ENCODE data around the gene TTC9C. TPM values are rescaled to one million over a fixed set of nuclear protein-coding genes. Genes with fewer than 3 reads are reported as not detected.

TTC9C gene, protein sequence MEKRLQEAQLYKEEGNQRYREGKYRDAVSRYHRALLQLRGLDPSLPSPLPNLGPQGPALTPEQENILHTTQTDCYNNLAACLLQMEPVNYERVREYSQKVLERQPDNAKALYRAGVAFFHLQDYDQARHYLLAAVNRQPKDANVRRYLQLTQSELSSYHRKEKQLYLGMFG
- total RNA-seq (10 to 100 TPM in 9 of 10 donors, 1 to 10 TPM in 1; 9.4 to 16.2 (median 12.9) TPM), polyA plus RNA-seq (10 to 100 TPM; 20.3 to 20.8 TPM)
- long read RNA-seq, donor 1, partial matches to known transcripts = 2 of 7 reads
- long read RNA-seq, donor 1, other reads (novel, unspliced or antisense) = 1 of 7 reads
- long read RNA-seq, donor 2, partial matches to known transcripts = 1 of 4 reads
- long read RNA-seq, donor 2, other reads (novel, unspliced or antisense) = 1 of 4 reads
- long read RNA-seq, donor 3, partial matches to known transcripts = 0 of 4 reads
- long read RNA-seq, donor 3, other reads (novel, unspliced or antisense) = 1 of 4 reads

DNA sequence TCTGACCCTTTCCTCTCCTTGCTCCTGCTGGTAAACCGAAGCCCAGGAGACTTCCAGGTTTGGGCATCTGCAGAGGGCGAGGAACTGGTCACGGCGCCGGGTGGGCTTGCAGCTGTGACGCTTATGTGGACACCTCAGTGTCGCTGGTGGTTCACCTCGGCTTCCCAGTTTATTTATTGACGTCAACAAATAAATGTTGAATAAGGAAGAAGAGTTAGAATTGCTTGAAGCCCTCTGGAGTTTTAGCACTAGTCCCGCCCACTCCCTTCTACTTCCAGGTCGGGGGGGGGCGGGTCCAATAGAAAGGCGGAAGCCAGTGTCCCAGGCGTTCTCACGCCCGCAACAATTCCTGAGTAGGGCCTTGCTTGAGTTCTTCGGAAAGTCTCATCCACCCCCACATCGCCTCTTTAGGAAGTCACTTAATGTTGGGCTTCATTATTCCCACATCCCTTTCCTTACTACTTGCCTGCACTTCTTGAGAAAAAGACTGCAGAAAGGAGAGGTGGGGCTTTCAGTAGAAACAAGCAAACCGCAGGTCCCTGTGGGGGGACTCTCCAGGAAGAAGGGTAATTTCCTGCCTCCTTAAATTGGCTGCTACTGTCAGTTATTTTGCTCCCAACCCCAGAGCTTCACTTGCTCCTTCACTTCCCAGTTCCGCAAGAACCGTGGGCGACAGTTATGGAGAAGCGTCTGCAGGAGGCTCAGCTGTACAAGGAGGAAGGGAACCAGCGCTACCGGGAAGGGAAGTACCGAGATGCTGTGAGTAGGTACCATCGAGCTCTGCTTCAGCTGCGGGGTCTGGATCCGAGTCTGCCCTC lies at the start of gene TTC9C:
Gene TTC9C (plus strand): TSS at position 316 of the 818 bp plus-strand sequence. CDS start 363 bp downstream, at position 679.
- TF ChIP-seq, protein P1, sequence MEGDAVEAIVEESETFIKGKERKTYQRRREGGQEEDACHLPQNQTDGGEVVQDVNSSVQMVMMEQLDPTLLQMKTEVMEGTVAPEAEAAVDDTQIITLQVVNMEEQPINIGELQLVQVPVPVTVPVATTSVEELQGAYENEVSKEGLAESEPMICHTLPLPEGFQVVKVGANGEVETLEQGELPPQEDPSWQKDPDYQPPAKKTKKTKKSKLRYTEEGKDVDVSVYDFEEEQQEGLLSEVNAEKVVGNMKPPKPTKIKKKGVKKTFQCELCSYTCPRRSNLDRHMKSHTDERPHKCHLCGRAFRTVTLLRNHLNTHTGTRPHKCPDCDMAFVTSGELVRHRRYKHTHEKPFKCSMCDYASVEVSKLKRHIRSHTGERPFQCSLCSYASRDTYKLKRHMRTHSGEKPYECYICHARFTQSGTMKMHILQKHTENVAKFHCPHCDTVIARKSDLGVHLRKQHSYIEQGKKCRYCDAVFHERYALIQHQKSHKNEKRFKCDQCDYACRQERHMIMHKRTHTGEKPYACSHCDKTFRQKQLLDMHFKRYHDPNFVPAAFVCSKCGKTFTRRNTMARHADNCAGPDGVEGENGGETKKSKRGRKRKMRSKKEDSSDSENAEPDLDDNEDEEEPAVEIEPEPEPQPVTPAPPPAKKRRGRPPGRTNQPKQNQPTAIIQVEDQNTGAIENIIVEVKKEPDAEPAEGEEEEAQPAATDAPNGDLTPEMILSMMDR (IDR thresholded peaks at IDR 0.05) = no peak
- Histone ChIP-seq H3K9me3 (no peaks in the 10 kb centered on the region), H3K4me3 (peak within 1 kb of the TSS; percentile 63 to 98 (median 89)), H3K27ac (peak within 1 kb of the TSS; percentile 87 to 99 (median 93)), H3K4me1 (peaks cover 12 to 71% (median 54%) of the 10 kb centered on the region in 9 donors), H3K27me3 (no peaks in the 10 kb centered on the region), H3K36me3 (peaks cover 0 to 47% (median 19%) of the 10 kb centered on the region in 9 donors)
- intact Hi-C loops (cut with DNase I) = loop anchor here in 5 of 10 donors (2.0 to 5.0 kb wide), 4 partner anchors 24 to 114 kb away; partner anchors contain the start of genes TAF6L (in 2 of the 5) and NXF1 (in 1 of the 5)
- 0% methylated on average over 29 of the region's 29 CpGs for WGBS, 2 donors
- DNase-seq (peak; percentile 79 to 92), ATAC-seq (peak; percentile 57 to 86 (median 77))

DNA sequence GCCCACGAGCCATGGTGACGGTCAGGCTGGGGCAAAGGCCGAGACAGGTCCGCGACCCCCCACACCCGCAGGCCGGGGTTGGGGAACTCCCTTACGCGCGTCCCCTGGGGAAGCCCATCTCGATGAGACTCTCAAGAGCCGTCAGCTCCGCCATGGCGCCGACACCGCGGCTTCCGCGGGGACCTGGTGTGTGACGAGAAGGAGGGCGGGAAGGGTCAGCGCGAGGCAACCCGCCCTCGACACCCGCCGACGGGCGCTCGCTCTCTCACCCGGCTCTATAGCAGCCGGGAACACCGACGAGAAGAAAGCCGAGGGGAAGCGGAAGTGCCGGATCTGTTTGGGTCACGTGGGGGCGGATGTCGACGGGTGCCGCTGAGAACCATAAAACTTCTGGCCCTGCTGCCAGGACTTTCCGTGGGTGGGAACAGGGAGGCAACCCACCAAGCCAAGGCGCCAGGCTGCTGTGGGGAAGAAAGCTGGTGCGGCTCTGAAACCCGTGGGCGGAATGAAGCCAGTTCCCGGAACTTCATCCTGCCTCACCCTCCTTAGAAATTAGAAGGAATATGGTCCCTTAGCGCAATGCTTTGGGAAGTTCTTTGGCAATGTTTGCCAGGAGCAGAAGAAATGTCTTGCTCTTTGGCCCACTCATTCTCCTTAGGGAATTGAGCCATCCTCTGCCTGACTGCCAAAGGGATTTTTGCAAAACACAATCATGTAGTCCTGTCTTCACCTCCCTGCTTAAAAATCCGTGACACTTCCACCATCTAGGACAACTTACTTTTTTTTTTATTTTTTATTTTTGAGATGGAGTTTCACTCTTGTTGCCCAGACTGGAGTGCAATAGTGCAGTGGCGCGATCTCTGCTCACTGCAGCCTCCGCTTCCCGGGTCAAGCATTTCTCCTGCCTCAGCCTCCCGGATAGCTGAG lies 49.3 kb upstream of the TTC9C start, which contains the start of gene UBXN1:
Gene UBXN1 (minus strand): TSS at position 304 of the 927 bp plus-strand sequence. CDS start 150 bp downstream, at position 154.
- H3K36me3 ChIP-seq = peaks cover 0 to 42% (median 17%) of the 10 kb centered on the region in 9 donors
- intact Hi-C loops (cut with DNase I) = no loop called here
- peak within 1 kb of the TSS; percentile 68 to 100 (median 94) for H3K4me3 ChIP-seq
- TF ChIP-seq, protein P1 (IDR thresholded peaks at IDR 0.05) = no peak
- ATAC-seq (peak; percentile 90 to 93 (median 93)), DNase-seq (peak; percentile 88 to 94)
- H3K27ac ChIP-seq = peak within 1 kb of the TSS; percentile 55 to 97 (median 92)
- no peaks in the 10 kb centered on the region for H3K9me3 ChIP-seq
- WGBS, 2 donors = 4 to 6% methylated on average over 55 of the region's 55 CpGs
- no peaks in the 10 kb centered on the region for H3K27me3 ChIP-seq
- peaks cover 8 to 45% (median 33%) of the 10 kb centered on the region in 9 donors for H3K4me1 ChIP-seq

DNA sequence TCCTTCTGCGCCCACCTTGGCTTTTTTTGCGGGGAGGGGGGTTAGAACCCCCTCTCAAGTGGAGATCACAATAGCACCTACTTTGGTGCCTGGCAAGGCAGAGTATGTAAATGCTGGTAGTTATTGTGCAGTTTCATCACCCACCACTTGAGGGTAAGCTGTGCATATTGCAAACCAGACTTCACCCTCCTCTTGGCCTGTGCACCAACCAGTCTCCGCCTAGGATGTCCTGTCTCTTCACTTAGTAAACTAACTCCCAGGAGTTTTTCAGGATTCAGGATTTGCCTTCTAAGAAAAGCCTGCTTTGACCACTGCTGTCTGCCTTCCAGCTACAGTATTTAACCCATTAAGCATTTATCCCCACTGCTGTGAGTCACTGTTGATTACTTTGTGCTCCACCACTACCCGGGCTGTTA lies 47.5 kb upstream of the TTC9C start:
- intact Hi-C loops (cut with DNase I) = loop anchor here in 1 of 10 donors (2.0 kb wide), 1 partner anchor 14 kb away; no protein-coding TSS in a partner anchor
- peak in 1 of 2 donors; percentile 62 for DNase-seq
- H3K36me3 ChIP-seq = peaks cover 0 to 24% (median 17%) of the 10 kb centered on the region in 9 donors
- 40% methylated on average over 4 of the region's 4 CpGs for WGBS, 2 donors
- no peaks in the 10 kb centered on the region for H3K9me3 ChIP-seq
- peak; percentile 35 to 77 (median 70) for ATAC-seq
- peaks cover 8 to 43% (median 33%) of the 10 kb centered on the region in 9 donors for H3K4me1 ChIP-seq
- H3K27ac ChIP-seq = peak overlapping the region in 8 of 10 donors; percentile 1 to 97 (median 36)
- no peaks in the 10 kb centered on the region for H3K27me3 ChIP-seq
- TF ChIP-seq, protein P1 (IDR thresholded peaks at IDR 0.05) = peak; percentile 42 to 68 (median 56)
- H3K4me3 ChIP-seq = no peak overlapping the region

Measured in heart right ventricle (tissue), 16 donors.